Neural cell (in vitro differentiated cells): ENCODE results near the gene CCDC106.

Experiments used
- EP300 ChIP-seq: fragments of 450-650 bp; conservative IDR thresholded peaks from 2 replicates; pipeline ENCODE4 v1.6.1; 2014; ENCODE audit warnings: antibody characterized with exemption, mild to moderate bottlenecking, moderate library complexity; ENCODE audit not compliant: poor library complexity, severe bottlenecking
- EZH2 ChIP-seq: fragments of 200-600, 300-800 bp; shearing (Covaris generic), sonication (generic); IDR thresholded peaks from 2 replicates; pipeline ENCODE4 v1.6.1; 2014; ENCODE audit warnings: antibody characterized with exemption, low read length, borderline replicate concordance, mild to moderate bottlenecking; ENCODE audit not compliant: insufficient read depth, poor library complexity, severe bottlenecking
- TAF1 ChIP-seq: IDR thresholded peaks from 2 replicates; pipeline ENCODE4 v1.6.1; 2012; ENCODE audit warnings: low read depth
- TF ChIP-seq, protein P1 (sequence below): fragments of 450-650 bp; IDR thresholded peaks from 2 replicates; pipeline ENCODE4 v1.5.1; 2014; ENCODE audit warnings: antibody characterized with exemption, mild to moderate bottlenecking, moderate library complexity; ENCODE audit not compliant: poor library complexity, severe bottlenecking

DNA sequence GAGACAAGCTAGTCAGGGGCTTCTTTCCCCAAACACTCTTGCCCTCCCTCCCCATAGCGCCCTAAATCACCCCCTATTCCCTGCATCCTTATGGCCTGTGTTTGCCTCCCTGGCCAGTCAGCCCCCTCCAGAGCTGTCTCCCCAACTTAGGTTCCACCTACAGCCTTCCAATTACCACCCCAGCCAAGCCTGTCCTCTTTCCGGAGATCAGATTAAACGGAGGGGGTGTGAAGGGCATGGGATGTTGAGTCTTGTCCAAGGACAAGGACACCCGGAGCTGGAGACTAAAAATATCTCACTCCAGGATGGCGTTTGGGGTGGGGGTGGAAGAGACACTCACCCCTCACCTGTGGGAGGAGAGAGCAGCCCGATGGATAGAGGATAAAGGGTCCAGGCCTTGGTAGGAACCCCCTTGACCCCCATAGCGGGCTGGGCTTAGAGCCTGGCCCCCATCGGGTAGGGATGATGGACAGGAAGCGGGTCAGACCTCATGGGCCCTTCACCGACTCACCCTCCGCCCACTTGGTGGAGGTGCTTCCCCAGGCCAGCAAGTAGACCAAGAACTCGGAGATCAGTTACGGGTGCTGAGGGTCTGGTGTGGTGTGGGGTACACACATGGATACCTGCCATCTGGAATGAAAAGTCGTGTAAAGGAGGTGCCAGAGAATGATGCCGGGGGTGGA is 36.6 kb upstream of the CCDC106 start:
- TF ChIP-seq, protein P1, sequence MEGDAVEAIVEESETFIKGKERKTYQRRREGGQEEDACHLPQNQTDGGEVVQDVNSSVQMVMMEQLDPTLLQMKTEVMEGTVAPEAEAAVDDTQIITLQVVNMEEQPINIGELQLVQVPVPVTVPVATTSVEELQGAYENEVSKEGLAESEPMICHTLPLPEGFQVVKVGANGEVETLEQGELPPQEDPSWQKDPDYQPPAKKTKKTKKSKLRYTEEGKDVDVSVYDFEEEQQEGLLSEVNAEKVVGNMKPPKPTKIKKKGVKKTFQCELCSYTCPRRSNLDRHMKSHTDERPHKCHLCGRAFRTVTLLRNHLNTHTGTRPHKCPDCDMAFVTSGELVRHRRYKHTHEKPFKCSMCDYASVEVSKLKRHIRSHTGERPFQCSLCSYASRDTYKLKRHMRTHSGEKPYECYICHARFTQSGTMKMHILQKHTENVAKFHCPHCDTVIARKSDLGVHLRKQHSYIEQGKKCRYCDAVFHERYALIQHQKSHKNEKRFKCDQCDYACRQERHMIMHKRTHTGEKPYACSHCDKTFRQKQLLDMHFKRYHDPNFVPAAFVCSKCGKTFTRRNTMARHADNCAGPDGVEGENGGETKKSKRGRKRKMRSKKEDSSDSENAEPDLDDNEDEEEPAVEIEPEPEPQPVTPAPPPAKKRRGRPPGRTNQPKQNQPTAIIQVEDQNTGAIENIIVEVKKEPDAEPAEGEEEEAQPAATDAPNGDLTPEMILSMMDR, result no peak
- TF ChIP-seq EP300 (no peak), EZH2 (no peak), TAF1 (no peak)
